OCI-LY3 (cell line): ENCODE results near the gene RAP1GAP2.

Source experiments
- CTCF ChIP-seq: fragments of 200-600, 300-600 bp; sonication (generic); IDR thresholded peaks from 2 replicates; pipeline ENCODE4 v1.5.1; 2014; ENCODE audit warnings: antibody characterized with exemption, low read length, low read depth
- EZH2phosphoT487 ChIP-seq: fragments of 200-600 bp; shearing (Covaris generic); IDR thresholded peaks from 2 replicates; pipeline ENCODE4 v1.6.1; 2018; ENCODE audit warnings: antibody characterized with exemption, mixed run types, low read depth

- TF ChIP-seq CTCF: no peak
- TF ChIP-seq EZH2phosphoT487: no peak
Observed at GRCh38 chr17:2933606-2934005, 137.4 kb downstream of the RAP1GAP2 start.
